Epithelial cell of esophagus (primary cell): ENCODE data around the gene SELENOO.

ENCODE experiments used
- DNase-seq: peaks from one replicate; pipeline ENCODE4 v3.0.0; 2010; ENCODE audit warnings: low read depth
- H3K4me3 ChIP-seq: 2 replicates; pipeline ENCODE4 v1.5.1; 2011; ENCODE audit warnings: mild to moderate bottlenecking, low read length, control low read depth
- CTCF ChIP-seq: IDR thresholded peaks from 2 replicates; pipeline ENCODE4 v1.5.1; 2011; ENCODE audit warnings: low read depth, mild to moderate bottlenecking, low read length, control low read depth, inconsistent platforms; ENCODE audit not compliant: insufficient read depth; ENCODE audit errors: missing control alignments

The SELENOO gene

GRCh38 chr22:50222508-50222907, 21.7 kb downstream of the SELENOO start:
- no peak for DNase-seq
- TF ChIP-seq CTCF = no peak
- no peak overlapping the region for H3K4me3 ChIP-seq

- TF ChIP-seq CTCF = no peak
- DNase-seq = no peak
- no peak overlapping the region for H3K4me3 ChIP-seq
Observed at GRCh38 chr22:50224071-50224470, 23.3 kb downstream of the SELENOO start.

GRCh38 chr22:50225200-50225969, 24.6 kb downstream of the SELENOO start:
- TF ChIP-seq CTCF = no peak
- no peak for DNase-seq
- H3K4me3 ChIP-seq = no peak overlapping the region

- no peak overlapping the region for H3K4me3 ChIP-seq
Observed at GRCh38 chr22:50226063-50226874, 25.5 kb downstream of the SELENOO start.

GRCh38 chr22:50226875-50227165, 26.0 kb downstream of the SELENOO start:
- no peak overlapping the region for H3K4me3 ChIP-seq
- TF ChIP-seq CTCF = no peak
- DNase-seq = no peak

More at GRCh38 chr22:50226063-50226874, 25.5 kb downstream of the SELENOO start:
- no peak for TF ChIP-seq CTCF
- no peak for DNase-seq

GRCh38 chr22:50227579-50228215, 26.9 kb downstream of the SELENOO start:
- H3K4me3 ChIP-seq = no peak overlapping the region
- no peak for DNase-seq
- TF ChIP-seq CTCF = no peak
